GM18907 (cell line): ENCODE results near the gene RPS13.
A peak's percentile ranks its signal among the peaks of the same experiment; 100 is the strongest.
"Not testable (repeated sequence)": the region's sequence is repeated elsewhere in the genome, so short reads cannot be mapped to it uniquely, and the experiment has no call there.

Experiments used
- ATAC-seq: cut with Tn5 transposase; IDR thresholded peaks from one replicate; pipeline ENCODE4 v1.9.1; 2021; ENCODE audit warnings: mild to moderate bottlenecking, moderate library complexity; ENCODE audit not compliant: unreplicated experiment

RPS13 gene

DNA sequence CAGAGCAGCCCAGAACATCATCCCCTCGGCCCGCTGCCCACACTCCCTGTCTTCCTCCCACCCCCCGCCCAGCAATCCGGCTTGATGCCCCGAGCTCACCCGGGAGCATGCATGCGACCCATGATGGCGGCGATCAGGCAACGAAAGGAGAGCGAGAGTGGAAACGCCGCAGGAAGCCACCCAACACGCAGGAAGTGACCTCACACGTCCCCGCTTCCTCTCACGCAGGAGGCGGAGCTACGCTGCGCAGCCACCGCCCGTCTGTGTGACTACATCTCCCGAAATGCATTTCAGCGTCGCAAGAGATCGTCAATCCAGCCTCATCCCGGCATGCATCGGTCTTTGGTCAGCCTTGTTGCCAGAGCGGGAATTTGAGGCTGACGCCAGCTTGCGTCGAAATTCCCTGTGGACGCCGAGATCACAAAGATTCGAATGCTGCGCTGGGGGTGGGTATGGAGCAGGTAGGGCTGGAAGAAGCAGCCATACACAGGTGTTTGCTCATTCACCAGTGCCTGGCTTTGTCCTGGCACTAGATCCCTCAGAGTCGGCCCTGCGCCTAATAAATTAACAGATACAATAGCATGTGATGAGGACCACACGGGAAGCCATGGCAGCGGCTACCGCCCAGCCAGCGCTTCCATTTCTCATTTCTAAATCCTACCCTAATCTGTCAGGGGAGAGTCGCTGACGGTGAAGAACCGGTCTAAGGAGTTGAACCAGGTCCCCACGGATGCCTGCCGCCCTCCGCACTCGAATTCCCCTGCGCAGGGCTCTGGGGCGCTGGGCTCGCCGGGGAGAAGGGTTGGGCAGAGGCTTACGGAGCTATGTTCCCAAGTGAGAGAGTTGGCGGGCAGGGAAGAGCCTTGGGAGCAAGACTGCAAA, at the start of gene RPS13:
Gene RPS13, minus strand, starts transcription at position 148 of the 882 bp plus-strand sequence. Its CDS starts 26 bp downstream, at position 122.
- ATAC-seq, result peak; percentile 98

DNA sequence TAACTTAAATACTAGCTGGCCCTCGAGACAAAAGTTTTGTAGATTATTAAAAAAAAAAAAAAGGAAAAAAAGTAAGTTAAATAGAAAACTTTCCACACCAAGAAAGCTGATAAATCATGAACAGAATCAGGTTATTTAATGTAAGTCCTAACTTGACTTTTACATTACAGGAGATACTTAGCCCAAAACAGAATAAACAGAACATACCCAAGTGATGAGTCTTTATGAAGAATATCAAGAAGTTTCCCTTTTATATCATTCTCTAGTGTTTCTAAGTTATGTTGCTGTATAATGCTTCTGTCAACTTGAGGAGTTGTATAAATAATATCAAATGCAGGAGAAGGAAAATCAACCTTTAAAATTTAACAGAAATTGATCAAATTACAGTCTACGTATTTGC, 44.5 kb upstream of the RPS13 start:
- no peak for ATAC-seq

DNA sequence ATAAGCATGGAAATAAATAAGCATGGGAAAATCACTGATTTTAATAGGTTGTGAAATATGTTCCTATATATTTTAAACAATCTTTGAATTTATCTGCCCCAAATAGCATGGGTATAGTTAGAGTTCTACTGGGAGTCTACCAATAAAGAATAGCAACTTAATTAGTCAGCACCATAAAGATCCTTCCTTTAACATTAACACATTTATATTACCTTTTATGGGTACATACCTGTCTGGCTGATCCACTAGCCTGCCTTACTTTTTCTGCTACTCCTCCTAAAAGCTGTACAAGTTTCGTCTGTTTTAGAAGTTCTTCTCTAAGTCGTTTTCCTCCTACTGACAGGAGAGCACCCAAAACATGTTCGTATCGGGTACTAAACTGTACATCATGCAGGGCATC, 39.8 kb upstream of the RPS13 start:
- ATAC-seq, result no peak

DNA sequence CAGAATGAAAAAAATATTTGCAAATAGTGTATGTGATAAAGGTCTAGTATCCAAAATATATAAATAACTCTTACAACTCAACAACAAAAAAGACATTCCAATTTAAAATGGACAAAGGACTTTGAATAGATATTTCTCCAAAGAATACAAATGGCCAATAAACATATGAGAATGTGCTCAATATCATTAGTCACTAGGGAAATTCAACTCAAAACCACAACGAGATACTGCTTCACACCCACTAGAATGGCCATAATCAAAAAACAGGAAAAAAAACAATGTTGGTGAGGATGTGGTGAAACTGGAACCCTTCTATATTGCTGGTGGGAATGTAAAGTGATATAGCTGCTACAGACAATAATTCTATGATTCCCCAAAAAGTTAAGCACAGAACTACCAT, 38.6 kb upstream of the RPS13 start:
- no peak for ATAC-seq

DNA sequence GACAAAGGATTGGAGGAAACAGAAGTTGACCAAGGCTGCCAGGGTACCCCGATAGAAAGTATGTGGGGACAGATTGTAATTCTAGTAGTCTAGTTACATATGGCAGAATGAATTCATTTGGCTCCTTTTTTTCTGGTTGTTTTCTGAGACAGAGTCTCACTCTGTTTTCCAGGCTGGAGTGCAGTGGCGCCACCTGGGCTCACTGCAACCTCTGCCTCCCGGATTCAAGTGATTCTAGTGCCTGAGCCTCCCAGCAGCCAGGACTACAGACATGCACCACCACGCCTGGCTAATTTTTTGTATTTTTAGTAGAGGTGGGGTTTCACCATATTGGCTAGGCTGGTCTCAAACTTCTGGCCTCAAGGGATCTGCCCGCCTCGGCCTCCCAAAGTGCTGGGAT, 30.3 kb upstream of the RPS13 start:
- ATAC-seq, result not testable (repeated sequence)

DNA sequence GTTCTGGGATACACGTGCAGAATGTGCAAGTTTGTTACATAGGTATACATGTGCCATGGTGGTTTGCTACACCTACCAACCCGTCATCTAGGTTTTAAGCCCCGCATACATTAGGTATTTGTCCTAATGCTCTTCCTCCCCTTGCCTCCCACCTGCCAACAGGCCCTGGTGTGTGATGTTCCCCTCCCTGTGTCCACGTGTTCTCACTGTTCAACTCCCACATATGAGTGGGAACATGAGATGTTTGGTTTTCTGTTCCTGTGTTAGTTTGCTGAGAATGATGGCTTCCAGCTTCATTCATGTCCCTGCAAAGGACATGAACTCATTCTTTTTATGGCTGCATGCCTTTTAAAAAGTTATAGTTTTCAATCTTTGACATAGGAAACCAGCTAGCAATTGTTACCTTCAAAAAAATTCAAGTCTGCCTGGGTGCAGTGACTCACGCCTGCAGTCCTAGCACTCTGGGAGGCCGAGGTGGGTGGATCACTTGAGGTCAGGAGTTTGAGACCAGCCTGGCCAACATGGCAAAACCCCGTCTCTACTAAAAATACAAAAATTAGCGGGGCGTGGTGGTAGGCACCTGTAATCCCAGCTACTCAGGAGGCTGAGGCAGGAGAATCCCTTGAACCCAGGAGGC, 28.1 kb upstream of the RPS13 start:
- not testable (repeated sequence) for ATAC-seq

DNA sequence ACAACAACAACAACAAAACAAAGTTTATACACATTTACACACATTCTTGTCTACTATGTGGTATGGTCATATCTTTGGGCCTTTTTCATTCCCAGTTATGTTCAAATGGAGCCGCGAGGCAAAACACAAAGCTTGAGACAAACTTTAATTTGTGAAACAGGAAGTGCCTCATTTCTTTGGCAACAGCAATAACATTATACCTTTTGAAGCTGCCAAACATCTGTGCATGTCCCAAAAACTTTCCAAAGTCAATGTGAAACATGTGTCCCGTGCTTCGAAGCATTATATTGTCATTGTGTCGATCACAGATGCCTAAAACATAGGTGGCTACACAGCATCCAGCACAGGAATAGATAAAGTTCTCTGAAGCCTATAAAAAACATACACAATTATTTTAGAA, 25.0 kb upstream of the RPS13 start:
- ATAC-seq, result no peak

DNA sequence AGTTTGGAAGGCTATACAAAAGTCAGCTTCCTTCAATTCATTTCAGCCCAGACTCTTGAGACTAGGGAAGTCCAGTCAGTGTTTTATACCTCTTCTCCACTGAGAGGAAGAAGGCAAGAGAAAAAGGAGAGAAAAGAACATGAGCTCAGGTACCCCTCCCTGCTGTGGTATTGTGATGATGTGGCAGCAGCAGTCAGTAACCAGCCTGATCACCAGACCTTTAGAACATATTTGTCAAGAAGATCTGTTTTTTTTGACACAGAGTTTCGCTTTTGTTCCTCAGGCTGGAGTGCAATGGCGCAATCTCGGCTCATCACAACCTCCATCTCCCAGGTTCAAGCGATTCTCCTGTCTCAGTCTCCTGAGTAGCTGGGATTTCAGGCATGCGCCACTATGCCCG, 21.2 kb upstream of the RPS13 start:
- ATAC-seq, result no peak

DNA sequence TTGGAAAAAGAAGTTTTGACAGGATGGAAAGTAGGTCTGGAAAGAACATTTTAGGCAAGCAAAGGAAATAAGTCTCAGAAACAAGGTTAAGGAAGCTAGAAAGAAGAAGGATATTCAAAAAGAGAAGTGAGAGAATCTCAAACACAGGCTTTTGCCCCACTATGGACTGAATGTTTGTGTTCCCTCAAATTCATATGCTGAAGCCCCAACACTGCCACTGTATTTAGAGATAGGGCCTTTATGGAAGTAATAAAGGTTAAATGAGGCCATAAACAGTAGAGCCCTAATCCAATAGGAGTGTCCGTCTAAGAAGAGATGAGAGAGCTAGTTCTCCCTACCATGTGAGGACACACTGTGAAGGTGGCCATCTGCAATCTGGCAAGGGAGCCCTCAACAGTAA, 20.6 kb upstream of the RPS13 start:
- no peak for ATAC-seq

DNA sequence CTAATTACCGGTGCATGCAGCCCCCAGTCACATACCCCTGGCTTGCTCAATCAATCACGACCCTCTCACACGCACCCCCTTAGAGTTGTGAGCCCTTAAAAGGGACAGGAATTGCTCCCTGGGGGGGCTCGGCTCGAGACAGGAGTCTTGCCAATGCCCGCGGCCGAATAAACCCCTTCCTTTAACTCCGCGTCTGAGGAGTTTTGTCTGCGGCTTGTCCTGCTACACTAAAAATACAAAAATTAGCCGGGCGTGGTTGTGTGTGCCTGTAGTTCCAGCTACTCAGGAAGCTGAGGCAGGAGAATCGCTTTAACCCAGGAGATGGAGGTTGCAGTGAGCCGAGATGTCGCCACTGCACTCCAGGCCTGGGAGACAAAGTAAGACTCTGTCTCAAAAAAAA, 8.5 kb upstream of the RPS13 start:
- ATAC-seq, result not testable (repeated sequence)

DNA sequence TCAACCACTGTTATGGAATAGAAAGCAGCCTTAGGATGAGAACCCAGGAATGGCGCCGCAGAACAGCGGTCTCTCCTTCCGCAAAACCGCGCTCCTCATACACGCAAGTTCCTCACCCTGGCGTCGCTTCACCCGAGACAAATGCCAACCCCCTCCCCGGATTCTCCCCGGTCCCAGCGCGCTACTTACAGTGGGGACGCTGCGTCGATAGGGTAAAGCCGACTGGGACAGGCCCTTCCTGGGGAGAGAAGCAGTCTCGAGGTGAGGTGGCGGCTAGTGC, 287 bp downstream of the RPS13 start:
- ATAC-seq, result peak; percentile 22

DNA sequence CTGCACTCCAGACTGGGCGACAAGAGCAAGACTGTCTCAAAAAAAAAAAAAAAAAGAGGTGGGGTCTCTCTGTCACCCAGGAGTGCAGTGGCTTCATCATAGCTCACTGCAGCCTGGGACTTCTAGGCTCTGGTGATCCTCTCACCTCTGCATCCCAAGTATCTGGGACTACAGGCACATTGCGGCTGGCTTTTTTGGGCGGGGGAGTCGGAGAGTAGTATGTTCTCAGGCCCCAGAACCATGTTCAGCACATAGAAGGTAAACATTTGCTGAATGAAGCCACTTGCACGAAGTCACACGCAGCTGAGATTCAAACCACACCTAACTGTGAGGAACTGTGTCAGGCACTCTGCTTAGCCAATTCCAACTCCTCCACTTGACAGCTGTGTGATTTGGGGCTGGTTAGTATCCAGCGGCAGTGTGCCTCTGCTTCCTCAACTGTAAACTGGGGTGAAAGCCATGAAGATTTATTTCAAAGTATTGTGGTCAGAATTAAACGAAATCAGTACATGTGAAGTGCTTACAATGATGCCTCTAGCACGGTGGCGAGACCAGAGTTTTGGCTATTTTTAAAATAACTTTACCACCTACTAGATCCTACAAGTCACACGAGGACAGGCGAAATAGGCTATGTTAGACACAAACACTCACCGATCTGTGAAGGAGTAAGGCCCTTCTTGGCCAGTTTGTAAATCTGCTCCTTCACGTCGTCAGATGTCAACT, 789 bp downstream of the RPS13 start:
- no peak for ATAC-seq

DNA sequence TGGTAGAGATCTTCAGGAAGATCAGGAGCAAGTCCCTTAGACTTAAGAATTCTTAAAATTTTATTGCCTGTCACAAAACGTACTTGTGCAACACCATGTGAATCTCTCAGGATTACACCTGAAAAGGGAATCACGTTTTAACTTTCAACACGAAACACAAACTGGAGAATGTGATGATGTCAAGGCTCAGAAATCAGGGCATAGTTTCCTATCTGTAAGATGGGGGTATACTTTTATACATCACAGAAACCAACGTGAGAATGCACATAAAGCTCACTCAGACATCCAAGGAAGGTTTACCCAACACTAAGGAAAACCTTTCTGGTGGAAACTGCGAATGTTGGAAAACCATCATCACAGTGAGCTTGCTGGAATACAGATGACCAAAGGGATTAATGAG, 2.0 kb downstream of the RPS13 start:
- ATAC-seq, result no peak

DNA sequence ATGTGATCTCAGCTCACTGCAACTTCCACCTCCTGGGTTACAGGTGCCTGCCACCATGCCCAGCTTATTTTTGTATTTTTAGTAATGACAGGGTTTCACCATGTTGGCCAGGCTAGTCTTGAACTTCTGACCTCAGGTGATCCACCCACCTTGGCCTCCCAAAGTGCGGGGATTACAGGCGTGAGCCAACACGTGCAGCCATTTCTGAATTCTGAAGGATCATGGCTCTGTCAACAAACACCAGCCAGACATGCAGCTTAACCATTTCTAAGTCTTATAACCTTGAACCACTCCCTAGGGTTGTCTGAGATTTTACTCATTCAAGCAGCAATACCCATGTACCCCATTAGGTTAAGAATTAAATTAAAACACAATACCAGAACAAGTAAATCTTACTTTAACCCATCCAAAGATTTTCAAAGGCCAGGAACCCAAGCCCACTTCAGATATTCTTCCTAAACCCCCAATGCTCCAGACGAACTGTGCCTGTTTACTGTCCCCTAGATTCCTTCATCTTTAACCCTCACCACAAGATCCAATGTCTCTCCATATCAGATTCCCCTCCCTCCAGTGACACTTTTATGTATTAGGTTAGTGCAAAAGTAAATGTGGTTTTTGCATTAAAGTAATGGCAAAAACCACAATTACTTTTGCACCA, 4.0 kb downstream of the RPS13 start:
- ATAC-seq, result no peak

DNA sequence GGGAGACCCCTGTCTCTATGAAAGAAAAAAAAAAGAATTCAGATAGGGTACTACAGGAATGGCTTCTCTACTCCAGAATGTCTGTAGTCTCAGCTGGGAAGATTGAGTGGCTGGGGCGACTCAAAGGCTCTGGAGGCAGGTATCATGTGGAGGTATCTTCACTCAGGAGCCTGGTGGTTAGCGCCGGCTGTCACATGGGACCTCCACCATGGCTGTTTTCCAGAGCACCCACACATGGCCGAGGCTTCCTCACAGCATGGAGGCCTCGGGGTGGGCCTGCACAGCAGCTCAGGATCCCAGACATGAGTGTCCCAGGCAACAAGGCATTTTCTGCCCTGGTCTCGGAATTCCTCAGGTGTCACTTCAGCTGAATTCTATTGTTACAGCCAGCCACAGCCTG, 10.1 kb downstream of the RPS13 start:
- ATAC-seq, result no peak

DNA sequence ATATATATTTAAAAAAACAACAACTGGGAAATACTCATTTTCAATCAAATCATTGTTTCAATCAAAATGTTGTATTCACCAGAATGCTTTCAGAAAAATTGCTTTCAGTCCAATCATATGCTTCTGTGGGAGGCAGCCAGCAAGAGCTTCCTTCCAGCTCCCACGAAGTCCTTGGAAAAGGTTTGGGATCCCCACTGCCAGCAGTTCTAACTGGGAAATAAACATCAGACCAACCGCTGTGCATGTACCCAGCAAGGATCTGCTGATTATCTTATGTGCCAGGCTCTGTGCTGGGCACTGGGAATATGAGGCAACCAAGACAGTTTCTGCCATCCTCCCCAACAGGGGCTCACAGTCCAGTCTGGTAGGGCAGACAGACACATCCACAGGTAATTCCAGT, 10.8 kb downstream of the RPS13 start:
- ATAC-seq, result no peak

DNA sequence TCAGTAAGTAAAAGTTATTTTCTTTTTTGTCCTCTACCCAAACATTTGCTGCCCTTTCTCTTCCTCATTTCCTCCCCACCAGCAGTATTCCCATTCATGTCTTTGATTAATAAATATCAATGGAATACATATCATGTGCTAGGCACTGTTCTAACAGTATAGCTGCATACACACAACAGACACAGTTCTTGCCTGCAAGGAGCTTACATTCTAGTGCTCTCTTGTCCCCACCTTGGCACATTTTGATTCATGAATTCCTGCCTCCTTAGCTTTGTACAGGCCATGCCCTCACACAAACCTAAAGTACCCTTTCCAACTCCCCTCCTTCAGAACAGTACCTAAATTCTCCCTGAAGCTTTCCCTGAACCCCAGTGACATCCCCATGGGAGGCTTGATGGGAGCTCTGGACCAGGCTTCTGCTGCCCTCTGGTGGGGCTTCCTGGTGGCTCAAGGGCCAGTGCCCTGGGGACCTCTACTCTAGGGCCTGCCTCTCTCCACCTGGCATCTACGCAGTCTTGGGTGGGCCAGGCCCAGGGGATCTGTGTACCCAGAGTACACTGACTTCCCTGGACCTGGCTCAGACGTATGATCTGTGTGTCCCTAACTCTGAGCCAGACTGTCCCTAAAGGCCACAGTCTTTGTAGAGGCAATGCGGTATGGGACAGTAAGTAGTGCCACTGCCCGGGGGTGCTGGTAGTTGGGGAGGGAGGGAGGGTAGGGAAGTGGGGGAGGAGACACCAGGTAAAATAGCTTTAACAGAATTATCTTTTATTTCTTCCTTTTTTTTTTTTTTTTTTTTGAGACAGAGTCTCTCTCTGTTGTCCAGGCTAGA, 14.1 kb downstream of the RPS13 start:
- peak; percentile 89 for ATAC-seq

DNA sequence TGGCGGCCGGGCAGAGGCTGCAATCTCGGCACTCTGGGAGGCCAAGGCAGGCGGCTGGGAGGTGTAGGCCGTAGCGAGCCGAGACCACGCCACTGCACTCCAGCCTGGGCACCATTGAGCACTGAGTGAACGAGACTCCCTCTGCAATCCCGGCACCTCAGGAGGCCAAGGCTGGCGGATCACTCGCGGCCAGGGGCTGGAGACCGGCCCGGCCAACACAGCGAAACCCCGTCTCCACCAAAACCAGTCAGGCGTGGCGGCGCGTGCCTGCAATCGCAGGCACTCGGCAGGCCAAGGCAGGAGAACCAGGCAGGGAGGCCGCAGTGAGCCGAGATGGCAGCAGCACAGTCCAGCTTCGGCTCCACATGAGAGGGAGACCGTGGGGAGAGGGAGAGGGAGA, 26.3 kb downstream of the RPS13 start:
- ATAC-seq, result not testable (repeated sequence)

DNA sequence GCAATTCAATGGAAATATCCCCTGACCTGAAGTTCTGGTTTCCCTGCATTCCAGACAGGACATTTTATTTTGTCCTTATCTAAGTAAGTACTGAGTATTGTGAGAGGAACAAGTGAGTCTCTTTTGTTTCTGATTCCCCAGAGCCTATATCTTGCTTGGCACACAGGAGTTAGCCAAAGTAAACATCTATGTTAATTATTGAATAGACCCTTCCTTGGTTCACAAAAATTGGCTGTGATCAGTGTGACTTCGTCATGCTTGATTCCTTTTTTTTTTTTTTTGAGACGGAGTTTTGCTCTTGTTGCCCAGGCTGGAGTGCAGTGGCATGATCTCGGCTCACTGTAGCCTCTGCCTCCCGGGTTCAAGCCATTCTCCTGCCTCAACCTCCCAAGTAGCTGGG, 29.0 kb downstream of the RPS13 start:
- ATAC-seq, result not testable (repeated sequence)

DNA sequence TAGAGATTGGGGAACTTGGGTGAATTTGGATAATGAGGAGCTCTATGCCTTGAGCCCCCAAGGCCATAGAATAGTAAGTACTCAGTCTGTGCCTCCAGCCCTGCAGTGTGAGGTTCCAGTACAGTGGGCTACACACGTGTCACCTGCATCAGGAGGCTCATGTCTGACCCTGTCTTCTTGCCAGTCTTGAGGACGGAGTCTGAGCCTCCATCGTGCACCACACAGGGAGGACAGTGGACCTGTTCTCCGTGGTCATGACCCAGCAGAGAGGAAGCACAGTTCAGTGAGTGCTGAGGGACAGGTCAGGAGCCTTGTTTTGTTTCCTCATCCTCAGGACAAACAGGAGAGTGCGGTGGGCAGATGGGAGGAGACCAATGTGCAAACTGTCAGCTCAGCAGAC, 30.8 kb downstream of the RPS13 start:
- ATAC-seq, result no peak
